Choroid plexus epithelial cell (primary cell): ENCODE measurements around the gene AGK.
"Not testable (repeated sequence)": the region's sequence is repeated elsewhere in the genome, so short reads cannot be mapped to it uniquely, and the experiment has no call there.

Experiments used
- DNase-seq: peaks from one replicate; pipeline ENCODE4 v3.0.0-alpha.2; 2010; ENCODE audit warnings: low read depth
- H3K4me3 ChIP-seq: 2 replicates; pipeline ENCODE4 v1.5.1; 2011; ENCODE audit warnings: low read depth, mild to moderate bottlenecking, control low read depth, low read length, moderate library complexity
- CTCF ChIP-seq: conservative IDR thresholded peaks from 2 replicates; pipeline ENCODE4 v1.5.1; 2011; ENCODE audit warnings: low read depth, mild to moderate bottlenecking, control low read depth, inconsistent platforms, low read length, moderate library complexity

The AGK gene

DNA sequence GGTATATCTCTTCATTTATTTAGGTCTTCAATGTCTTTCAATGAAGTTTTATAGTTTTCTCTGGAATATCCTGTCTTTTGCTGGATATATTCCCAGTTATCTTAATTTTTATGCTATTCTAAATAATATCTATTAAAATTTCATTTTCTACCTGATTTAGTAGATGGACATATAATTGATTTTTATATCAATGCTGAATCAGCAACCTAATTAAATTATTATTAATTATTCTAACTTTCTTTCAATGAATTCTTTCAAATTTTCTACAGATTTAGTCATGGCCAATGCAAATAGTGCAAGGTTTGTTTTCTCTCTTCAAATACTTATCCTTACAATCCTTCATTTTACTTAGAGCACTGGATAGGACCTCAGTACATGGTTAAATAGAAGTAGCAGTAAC lies 94.0 kb downstream of the AGK start:
- no peak for TF ChIP-seq CTCF
- no peak overlapping the region for H3K4me3 ChIP-seq
- no peak for DNase-seq

DNA sequence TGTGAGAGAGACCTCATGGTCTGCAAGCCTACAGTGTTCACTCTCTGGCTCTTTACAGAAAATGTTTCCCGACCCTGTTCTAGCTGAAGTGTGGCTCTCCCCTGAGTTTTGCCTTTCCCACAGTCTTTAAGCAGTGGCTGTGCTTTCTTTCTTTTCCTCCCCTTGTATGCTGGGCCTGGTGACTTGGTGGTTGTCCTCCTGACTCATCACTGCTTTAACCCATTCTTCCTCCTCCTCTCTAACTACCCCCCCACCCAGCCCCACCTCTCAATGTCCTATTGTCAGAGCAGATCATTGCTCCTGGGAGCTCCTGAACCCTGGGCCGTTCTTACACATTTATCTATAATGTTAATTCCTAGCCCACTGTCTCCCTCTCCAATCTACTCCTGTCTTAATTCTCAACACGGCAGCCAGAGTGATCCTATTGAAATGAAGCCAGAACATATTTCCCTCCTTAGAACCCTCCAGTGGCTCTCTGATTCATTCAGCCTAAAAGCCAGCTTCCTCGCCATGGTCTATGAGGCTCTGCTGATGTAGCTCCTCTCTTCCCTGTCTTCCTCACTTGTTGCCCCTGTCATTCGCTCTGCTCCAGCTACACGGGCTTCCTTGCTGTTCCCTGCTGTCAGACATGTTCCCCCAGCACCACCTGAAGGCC lies 95.7 kb downstream of the AGK start:
- H3K4me3 ChIP-seq: no peak overlapping the region
- DNase-seq: peak; percentile 35
- TF ChIP-seq CTCF: no peak

DNA sequence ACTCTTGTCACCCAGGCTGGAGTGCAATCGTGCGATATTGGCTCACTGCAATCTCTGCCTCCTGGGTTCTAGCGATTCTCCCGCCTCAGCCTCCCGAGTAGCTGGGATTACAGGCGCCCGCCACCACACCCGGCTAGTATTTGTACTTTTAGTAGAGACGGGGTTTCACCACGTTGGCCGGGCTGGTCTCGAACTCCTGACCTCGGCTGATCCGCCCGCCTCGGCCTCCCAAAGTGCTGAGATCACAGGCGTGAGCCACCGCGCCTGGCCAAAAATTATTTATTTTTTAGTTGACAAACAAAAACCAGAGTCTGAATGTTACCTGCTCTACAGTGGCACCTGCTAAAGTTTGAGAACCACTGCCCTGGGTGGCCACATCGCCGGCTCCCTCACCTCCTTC lies 96.5 kb downstream of the AGK start:
- H3K4me3 ChIP-seq, DNase-seq: not testable (repeated sequence)

GRCh38 chr7:141648276-141649114 lies 97.3 kb downstream of the AGK start:
- TF ChIP-seq CTCF: no peak
- no peak overlapping the region for H3K4me3 ChIP-seq
- peak; percentile 12 for DNase-seq

DNA sequence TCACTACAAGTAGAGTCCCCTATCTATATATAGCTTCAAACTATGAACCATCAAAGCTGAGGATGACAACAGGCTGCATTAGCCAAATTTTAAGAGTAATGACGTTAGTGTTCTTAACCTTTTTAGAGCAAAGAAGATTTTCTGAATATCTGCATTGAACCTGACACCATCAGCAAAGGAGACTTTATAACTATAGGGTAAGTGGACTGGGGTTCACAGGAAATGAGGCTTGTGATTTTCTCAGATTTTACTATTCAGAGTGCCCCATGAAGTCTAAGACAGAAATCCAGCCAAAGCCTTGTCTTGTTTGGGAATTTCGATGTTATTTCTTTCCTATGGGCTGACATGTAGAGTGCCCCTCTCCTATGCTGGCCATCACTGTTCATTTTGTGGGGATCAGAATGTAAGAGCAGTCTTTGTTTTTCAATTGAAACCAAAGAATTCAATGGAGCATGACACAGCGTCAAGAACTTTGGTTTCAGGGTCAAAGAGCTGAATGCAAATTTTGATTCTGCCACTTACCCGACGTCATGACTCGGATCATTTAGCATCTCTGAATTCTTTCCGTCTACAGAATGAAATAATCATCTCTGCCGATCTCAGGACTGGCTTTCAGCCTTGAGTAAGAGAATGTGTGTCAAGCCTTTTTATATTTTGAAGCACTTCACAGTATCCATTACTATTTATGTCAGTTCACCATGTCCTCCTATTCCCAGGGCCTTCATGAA lies 98.1 kb downstream of the AGK start:
- DNase-seq: no peak
- no peak for TF ChIP-seq CTCF
- H3K4me3 ChIP-seq: no peak overlapping the region

- H3K4me3 ChIP-seq: no peak overlapping the region
- peak; percentile 97 for TF ChIP-seq CTCF
- peak; percentile 96 for DNase-seq
Observed at GRCh38 chr7:141649865-141650634, 98.8 kb downstream of the AGK start.

DNA sequence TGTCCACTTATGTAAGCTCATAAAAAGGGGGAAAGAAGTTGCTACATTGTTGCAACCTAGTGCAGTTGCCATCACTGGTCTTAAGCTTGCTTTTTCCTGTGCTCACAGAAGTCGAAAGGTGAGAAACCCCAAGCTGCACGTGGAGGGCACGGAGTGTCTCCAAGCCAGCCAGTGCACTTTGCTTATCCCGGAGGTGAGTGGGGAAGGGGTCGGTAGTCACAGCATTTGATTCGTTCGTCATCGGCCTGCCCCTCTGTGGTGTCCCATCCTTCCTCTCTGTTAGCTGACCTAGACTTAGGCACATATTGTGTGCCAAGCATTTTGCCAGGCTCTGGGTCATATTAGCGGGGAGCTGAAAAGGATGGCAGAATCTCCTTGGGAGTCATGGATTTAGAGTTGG lies 100.2 kb downstream of the AGK start:
- no peak overlapping the region for H3K4me3 ChIP-seq
- TF ChIP-seq CTCF: no peak
- no peak for DNase-seq
